SK-N-MC (cell line): ENCODE data around the gene SLC15A1.
"Not testable (repeated sequence)": the region's sequence is repeated elsewhere in the genome, so short reads cannot be mapped to it uniquely, and the experiment has no call there.

Experiments used
- DNase-seq: peaks from one replicate; pipeline ENCODE4 v3.0.0-alpha.2; 2011; ENCODE audit warnings: low read depth, low spot score
- H3K27ac ChIP-seq: fragments of 200-600 bp; sonication (generic); 2 replicates; pipeline ENCODE4 v1.5.1; 2016; ENCODE audit warnings: mixed run types
- H3K36me3 ChIP-seq: fragments of 200-600 bp; sonication (generic); 2 replicates; pipeline ENCODE4 v1.6.1; 2017; ENCODE audit warnings: antibody characterized with exemption, low read length, mixed read lengths; ENCODE audit not compliant: insufficient read depth
- H3K4me3 ChIP-seq: fragments of 200-600 bp; sonication (generic); 2 replicates; pipeline ENCODE4 v1.5.1; 2016
- H3K9ac ChIP-seq: fragments of 200-600 bp; sonication (generic); 2 replicates; pipeline ENCODE4 v1.8.0; 2017; ENCODE audit warnings: mixed run types, mixed read lengths; ENCODE audit not compliant: insufficient read length
- H3K9me3 ChIP-seq: fragments of 200-600 bp; sonication (generic); 2 replicates; pipeline ENCODE4 v1.6.1; 2017; ENCODE audit warnings: low read depth, mild to moderate bottlenecking, antibody characterized with exemption, low read length, moderate library complexity, mixed read lengths
- EZH2 ChIP-seq: fragments of 200-600 bp; sonication (generic); IDR thresholded peaks from one replicate; pipeline ENCODE4 v1.6.1; 2017; ENCODE audit warnings: antibody characterized with exemption
- FOXP2 ChIP-seq: optimal IDR thresholded peaks from 2 replicates; pipeline ENCODE3; 2011; ENCODE audit warnings: mild to moderate bottlenecking, moderate library complexity; ENCODE audit not compliant: insufficient read depth; ENCODE audit errors: extremely low read length, control extremely low read depth
- POLR2AphosphoS5 ChIP-seq: IDR thresholded peaks from 2 replicates; pipeline ENCODE4 v1.6.1; 2012; ENCODE audit warnings: mild to moderate bottlenecking, low read depth, low read length, borderline replicate concordance

Gene SLC15A1

DNA sequence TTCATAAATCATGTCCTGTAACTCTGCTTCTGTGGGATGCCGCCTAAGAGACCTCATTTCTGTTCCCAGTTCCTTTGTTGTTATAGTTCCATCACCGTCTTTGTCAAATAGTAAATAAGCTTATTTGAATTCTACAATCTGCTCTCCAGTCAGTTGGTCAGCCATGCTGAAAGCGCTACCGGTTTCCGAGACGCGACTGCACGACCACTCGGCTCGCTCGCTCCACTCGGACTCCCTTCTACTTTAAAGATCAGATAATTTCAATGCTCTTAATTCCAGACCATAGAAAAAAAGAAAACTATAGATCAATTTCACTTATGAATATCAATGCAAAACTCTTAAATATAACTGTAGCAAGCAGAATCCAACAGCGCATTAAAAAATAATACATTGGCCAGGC lies 111.4 kb downstream of the SLC15A1 start:
- no peaks in the 10 kb centered on the region for H3K9me3 ChIP-seq
- H3K27ac ChIP-seq, result no peak overlapping the region
- TF ChIP-seq EZH2 (no peak), FOXP2 (no peak), POLR2AphosphoS5 (no peak)
- no peak overlapping the region for H3K4me3 ChIP-seq
- no peaks in the 10 kb centered on the region for H3K36me3 ChIP-seq
- H3K9ac ChIP-seq, result no peak overlapping the region
- no peak for DNase-seq

DNA sequence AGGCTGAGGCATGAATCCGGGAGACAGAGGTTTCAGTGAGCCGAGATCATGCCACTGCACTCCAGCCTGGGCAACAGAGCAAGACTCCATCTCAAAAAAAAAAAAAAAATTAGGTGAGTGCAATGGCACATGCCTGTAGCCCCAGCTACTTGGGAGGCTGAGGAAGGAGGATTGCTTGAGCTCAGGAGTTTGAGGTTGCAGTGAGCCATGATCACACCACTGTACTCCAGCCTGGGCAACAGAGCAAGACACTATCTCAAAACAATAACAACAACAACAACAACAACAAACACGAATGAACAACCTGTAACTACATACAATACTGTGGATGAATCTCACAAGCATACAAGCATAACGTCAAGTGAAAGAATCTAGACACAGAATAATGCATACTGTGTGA lies 112.7 kb downstream of the SLC15A1 start:
- H3K4me3 ChIP-seq, H3K9me3 ChIP-seq, DNase-seq, H3K27ac ChIP-seq, H3K9ac ChIP-seq, H3K36me3 ChIP-seq: not testable (repeated sequence)

DNA sequence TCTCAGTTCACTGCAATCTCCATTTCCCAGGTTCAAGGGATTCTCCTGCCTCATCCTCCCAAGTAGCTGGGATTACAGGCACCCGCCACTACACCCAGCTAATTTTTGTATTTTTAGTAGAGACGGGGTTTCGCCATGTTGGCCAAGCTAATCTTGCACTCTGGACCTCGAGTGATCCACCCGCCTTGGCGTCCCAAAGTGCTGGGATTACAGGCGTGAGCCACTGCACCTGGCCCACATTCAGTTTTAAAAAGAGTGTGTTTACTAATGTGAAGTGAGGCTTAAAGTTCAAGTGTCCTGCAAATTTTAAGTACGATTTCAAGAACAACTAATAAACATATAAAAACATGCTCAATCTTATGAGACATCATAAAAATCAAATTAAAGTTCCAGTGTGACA lies 114.1 kb downstream of the SLC15A1 start:
- not testable (repeated sequence) for H3K9ac ChIP-seq, H3K36me3 ChIP-seq, H3K4me3 ChIP-seq, H3K27ac ChIP-seq, H3K9me3 ChIP-seq, DNase-seq
